Astrocyte of the spinal cord (primary cell): Measurements from ENCODE around the gene INPP5E.

Source experiments
- DNase-seq: peaks from one replicate; pipeline ENCODE4 v3.0.0; 2011; ENCODE audit warnings: low read depth, low spot score
- H3K4me3 ChIP-seq: 2 replicates; pipeline ENCODE4 v1.5.1; 2011; ENCODE audit warnings: low read depth, mild to moderate bottlenecking, low read length, moderate library complexity
- in situ Hi-C: cut with HindIII; loops from 2 replicates; pipeline ENCODE4 v1.10.0; 2017; ENCODE audit warnings: low sequenced_read_pairs
- TF ChIP-seq, protein P1 (sequence below): IDR thresholded peaks from 2 replicates; pipeline ENCODE4 v1.5.1; 2012; ENCODE audit warnings: low read depth, mild to moderate bottlenecking, low read length, inconsistent platforms

INPP5E gene

GRCh38 chr9:136439481-136440408, at the start of gene INPP5E:
Gene INPP5E (minus strand): TSS chr9:136439845. CDS start chr9:136439419, 426 bp downstream.
- TF ChIP-seq, protein P1, sequence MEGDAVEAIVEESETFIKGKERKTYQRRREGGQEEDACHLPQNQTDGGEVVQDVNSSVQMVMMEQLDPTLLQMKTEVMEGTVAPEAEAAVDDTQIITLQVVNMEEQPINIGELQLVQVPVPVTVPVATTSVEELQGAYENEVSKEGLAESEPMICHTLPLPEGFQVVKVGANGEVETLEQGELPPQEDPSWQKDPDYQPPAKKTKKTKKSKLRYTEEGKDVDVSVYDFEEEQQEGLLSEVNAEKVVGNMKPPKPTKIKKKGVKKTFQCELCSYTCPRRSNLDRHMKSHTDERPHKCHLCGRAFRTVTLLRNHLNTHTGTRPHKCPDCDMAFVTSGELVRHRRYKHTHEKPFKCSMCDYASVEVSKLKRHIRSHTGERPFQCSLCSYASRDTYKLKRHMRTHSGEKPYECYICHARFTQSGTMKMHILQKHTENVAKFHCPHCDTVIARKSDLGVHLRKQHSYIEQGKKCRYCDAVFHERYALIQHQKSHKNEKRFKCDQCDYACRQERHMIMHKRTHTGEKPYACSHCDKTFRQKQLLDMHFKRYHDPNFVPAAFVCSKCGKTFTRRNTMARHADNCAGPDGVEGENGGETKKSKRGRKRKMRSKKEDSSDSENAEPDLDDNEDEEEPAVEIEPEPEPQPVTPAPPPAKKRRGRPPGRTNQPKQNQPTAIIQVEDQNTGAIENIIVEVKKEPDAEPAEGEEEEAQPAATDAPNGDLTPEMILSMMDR = peak; percentile 59
- in situ Hi-C loops = no loop called here
- DNase-seq = peak; percentile 72
- H3K4me3 ChIP-seq = peak within 1 kb of the TSS; percentile 69

- in situ Hi-C loops = loop anchor here (10.0 kb wide), 1 partner anchor 56 kb away; the partner anchor contains the start of gene NOTCH1
- no peak overlapping the region for H3K4me3 ChIP-seq
- TF ChIP-seq, protein P1 = peak; percentile 98
- peak; percentile 17 for DNase-seq
These were observed 48.9 kb upstream of the INPP5E start for GRCh38 chr9:136488247-136489214.

- in situ Hi-C loops = loop anchor here (10.0 kb wide), 1 partner anchor 57 kb away; the partner anchor contains the start of gene NOTCH1
- no peak for DNase-seq
- no peak overlapping the region for H3K4me3 ChIP-seq
- TF ChIP-seq, protein P1 = no peak
These were observed 48.0 kb upstream of the INPP5E start for GRCh38 chr9:136487672-136488071.

DNA sequence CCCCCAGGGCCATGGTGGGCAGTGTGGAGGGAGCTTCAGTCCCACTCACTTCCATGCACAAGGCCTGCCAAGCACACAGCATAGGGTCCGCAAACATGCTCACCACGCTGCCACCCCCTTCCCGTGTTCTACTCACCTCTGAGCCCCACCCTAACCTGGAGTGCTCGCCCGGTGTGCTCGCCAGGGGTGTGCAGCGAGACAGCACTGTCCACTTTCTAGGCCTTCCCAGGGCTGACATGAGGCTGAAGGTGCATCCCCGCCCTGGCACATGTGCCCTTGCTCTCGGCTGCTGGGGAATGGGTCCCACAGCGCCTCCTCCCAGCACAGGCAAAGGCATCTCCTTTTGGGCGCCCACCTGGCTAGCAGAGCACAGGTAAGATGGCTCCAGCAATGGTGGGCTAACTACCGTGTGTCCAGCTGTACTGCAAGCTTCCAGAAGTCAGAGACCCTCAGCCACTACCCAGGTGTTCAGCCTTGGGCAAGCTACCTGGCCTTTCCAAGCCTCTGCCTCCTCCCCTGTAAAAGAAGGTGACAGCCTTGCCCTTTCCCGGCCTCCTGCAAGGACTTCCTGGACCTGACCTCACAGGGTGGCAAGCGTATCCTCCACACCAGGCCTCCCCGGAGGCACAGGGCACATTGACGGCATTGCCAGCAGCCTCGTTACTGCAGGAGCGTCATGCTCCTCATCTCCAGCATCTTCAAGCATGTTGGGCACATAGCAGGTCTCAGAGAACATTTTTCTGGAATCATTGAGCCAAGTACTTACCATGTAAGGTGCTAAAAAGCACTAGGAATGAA, 47.4 kb upstream of the INPP5E start:
- in situ Hi-C loops = loop anchor here (10.0 kb wide), 1 partner anchor 58 kb away; the partner anchor contains the start of gene NOTCH1
- no peak for DNase-seq
- H3K4me3 ChIP-seq = no peak overlapping the region
- TF ChIP-seq, protein P1 = no peak

DNA sequence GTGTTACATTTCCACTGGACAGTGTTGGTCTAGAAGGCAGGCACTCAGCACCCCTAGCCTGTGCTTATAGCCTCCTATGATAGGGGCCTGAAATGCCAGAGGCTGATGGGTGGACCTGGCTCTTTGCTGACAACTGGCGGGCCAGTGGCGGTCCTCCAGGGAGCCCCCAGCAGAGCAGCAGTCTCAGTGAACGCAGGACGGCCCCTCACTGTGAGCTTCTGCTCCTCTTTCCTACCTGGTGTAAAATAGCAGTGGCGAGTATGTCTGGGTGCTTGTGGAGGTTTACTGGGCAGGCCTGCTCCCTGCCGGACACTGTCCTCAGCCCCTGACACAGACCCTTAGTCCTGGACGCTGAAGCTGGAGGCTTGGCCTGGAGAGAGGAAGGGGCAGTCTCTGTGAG, 46.5 kb upstream of the INPP5E start:
- in situ Hi-C loops = loop anchor here (10.0 kb wide), 1 partner anchor 59 kb away; the partner anchor contains the start of gene NOTCH1
- no peak for DNase-seq
- H3K4me3 ChIP-seq = no peak overlapping the region
- TF ChIP-seq, protein P1 = no peak
